HG03342 (cell line): ENCODE data around the gene HMOX1.
A peak's percentile ranks its signal among the peaks of the same experiment; 100 is the strongest.
"Not testable (repeated sequence)": the region's sequence is repeated elsewhere in the genome, so short reads cannot be mapped to it uniquely, and the experiment has no call there.

Experiments
- ATAC-seq: cut with Tn5 transposase; IDR thresholded peaks from one replicate; pipeline ENCODE4 v1.9.1; 2021; ENCODE audit warnings: mild to moderate bottlenecking, moderate library complexity; ENCODE audit not compliant: unreplicated experiment

The HMOX1 gene

GRCh38 chr22:35349704-35350538 lies 31.0 kb upstream of the HMOX1 start:
- ATAC-seq = no peak

DNA sequence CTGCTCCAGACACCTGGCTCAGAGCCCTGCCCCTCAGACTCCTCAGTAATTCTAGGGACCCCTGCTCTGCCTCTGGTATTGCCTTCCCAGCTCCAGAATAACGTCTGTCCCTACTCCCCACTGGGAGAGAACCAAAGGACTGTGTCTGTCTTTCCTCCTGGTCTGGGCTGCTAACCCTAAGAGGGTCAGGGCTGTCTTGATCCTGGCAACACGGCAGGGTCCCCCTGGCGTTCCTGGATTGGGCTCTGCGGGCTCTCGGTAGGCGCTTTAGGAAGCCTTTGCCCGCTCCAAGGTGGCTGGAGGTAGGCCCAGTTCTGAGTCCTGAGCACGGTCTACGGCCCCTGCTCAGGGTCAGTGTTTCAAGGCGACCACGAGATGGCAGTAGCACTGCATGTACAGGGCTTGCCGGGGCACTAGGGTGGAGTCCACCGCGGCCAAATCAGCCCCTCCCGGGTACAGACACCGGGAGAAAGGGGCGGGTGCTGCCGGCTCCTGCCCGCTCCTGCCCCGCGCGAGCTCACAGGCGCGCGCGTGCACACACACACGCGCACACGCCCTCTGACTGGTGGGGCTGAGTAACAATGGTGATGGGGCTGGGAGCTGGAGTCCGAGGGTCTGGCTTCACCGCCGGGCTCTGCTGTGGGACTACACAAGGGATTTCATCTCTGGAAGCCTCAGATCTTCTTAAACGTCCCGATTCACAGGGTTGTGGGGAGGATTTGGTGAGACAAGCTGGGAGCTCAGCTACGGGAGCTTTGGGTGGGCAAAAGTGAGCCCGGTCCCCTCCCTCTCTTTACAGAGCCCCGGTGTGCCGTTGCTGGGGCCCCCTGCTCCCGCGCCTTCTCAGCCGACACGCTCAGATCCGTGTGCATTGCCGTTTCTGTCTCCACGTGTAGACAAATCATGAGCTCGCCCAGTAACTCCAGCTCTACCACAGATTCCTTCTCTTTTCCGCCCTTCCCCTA lies 30.1 kb upstream of the HMOX1 start:
- ATAC-seq = peak; percentile 73

DNA sequence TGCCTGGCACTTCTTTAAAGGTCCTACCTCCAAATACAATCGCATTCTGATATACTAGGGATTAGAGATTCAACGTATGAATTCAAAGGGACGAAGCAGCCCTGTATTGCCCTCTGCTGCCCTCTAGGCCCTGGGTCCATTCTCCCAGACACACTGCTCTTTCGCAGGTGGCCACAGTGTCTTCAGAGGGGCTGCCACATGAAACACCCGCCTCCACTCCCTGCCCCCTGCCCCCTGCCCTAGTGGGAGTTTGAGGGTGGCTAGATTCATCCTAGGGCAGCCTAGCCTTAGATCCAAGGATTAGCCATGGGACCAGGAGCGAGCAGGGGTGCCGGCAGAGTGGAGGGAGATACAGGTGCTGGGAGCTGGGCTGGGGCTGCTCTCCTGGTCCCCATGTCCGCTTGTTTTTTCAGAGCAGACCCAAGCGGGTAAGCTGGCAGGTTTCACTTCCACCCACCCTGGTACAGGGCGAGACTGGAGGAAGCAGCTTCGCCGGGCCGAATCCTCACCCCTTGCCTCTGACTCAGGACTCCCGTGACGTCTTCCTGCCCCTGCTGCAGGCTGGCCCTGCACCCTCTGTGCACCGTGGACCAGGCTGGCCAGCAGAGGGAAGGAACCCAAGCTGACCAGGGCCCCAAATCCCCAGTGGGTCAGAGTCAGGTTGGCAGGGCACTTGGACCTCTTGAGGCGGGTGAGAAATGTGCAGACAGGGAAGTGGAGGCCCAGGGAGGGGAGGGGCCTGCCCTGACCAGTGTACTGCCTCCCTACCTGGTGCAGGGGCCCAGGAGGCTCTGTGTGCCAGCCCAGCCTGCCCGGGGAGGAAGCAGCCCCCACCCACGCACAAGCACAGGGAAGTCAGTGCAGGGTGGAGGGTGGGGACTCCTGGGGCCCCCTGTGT lies 28.4 kb upstream of the HMOX1 start:
- ATAC-seq = no peak

- no peak for ATAC-seq
These were observed 27.6 kb upstream of the HMOX1 start for GRCh38 chr22:35353318-35353717.

DNA sequence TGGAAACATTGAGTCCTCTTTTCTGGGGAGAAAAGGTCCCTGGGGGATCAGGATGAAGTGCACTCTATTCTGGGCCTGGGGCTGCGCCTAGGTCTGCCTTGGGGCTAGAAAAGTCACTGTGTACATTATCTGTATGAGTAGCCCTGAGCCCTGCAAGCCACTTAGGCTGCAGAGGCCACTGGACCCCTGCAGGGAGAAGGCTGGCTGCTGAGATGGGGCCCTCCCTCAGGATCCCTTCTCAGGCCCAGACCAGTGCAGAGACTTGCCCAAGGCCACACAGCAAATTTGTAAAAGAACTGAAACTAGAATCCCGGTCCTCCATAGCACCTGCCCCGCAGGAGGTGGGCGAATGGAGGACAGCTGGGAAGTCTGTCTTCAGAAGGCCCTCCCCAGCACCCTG lies 26.8 kb upstream of the HMOX1 start:
- ATAC-seq = no peak

DNA sequence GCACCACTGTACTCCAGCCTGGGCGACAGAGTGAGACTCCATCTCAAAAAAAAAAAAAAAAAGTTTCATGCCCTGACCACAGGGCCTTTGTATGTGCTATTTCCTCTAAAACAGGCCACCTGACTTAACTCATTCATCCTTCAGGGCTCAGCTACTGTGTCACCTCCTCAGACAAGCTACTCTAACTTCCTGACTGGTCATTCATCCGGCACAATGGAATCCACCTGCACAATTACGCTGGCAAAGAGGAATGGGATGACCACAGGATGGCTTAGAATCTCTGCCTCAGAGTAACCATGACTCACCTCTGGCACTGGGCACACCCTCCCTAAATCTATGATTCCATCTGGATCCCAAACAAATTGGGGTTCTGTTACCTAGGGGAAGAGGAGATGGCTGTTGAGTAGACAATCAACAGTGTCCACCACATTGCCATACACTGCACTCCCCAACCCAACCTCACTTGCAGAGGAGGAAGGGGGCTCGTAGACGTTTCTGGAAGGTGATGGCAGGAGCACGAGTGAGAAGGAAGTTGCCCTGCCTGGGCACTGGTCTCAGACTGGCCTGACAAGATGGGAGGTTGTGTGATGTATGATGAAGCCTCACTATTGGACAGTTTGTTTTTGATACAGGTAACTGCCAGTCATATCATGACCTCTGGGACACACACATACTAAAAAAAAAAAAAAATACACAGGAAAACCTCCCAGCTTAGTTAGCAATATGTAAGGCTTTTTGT lies 22.8 kb upstream of the HMOX1 start:
- ATAC-seq = no peak

DNA sequence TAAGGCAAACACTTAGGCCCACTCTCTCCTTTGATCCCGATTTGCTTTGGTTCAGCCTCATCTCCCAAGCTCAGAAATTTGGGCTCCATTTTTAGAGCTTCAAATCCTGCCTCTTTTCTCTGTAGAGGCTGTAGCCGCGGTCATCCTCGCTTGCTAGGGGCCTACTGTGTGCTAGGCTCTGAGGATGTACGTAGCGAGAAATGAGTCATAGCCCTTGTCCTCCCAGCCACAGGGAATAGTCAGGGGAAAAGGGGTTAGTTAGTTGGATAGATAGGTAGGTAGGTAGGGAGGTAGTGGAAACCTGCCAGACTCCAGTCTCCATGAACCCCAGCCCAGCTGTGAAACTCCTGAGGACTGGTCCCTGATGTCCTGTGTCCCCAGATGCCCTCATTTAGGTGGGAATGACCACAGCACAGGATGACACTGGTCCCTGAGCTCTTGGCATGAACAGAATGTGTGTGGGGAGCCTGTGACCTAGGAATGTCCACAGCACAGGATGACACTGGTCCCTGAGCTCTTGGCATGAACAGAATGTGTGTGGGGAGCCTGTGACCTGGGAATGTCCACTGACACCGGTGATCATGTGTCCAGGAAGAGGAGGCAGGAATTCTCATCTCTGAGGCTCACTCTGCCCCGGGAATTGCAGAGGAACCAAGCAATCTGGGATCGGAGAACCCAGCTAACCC lies 21.4 kb upstream of the HMOX1 start:
- no peak for ATAC-seq

DNA sequence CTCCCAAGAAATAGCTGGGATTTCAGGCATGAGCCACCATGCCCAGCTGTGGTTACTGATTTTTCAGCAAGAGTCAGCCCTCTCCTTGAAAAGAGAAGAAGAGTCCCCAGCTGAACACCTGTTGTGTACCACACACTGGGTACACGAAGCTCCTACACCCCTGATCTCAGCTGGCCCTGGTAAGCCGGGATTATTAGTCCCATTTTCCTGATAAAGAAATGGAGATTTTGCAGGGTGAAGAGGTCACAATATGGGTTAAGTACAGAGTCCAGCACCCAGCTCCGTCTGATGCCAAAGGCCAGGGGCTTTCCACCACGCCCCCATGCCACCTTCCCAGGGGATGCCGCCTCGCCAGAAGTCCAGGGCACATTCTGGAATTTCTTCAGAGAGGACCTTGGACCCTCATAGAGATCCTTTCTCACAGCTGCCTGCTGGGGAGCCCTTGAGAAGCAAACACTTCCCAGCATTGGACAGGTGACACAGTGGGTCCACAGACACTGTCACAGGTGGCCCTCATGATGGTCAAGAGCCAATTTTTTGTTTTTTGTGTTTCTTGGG lies 19.8 kb upstream of the HMOX1 start:
- no peak for ATAC-seq

DNA sequence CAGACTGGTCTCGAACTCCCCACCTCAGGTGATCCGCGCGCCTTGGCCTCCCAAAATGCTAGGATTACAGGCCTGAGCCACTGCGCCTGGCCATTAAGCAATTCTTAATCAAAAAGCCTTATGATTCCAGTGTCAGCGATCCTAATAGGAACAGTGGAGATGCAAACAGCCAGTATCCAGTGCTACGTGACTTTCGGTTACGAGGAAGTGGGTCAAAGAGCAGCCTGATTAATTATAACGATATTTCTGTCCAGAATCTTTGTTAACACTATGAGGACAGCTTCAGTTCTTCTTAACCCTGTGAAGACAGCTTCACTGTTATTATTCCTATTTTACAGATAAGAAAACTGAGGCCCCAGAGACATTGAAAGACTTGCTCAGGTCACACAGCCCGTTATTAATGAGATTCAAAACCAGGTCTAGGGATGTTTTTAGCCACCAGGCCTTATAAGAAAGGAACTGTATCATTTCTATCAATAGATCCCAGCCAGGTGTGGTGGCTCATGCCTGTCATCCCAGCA lies 17.3 kb upstream of the HMOX1 start:
- ATAC-seq = no peak

DNA sequence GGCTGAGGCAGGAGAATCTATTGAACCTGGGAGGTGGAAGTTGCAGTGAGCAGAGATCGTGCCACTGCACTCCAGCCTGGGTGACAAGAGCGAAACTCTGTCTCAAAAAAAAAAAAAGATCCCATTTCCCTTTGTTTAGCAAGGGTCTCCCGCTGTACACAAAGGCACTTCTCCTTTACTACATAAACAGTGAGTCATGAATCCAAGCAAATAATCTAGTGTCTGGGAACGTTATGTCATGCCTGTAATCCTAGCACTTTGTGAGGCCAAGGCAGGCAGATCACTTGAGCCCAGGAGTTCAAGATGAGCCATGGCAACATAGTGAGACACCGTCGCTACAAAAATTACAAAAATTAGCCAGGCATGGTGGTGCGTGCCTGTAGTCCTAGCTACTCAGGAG lies 16.7 kb upstream of the HMOX1 start:
- ATAC-seq = not testable (repeated sequence)

DNA sequence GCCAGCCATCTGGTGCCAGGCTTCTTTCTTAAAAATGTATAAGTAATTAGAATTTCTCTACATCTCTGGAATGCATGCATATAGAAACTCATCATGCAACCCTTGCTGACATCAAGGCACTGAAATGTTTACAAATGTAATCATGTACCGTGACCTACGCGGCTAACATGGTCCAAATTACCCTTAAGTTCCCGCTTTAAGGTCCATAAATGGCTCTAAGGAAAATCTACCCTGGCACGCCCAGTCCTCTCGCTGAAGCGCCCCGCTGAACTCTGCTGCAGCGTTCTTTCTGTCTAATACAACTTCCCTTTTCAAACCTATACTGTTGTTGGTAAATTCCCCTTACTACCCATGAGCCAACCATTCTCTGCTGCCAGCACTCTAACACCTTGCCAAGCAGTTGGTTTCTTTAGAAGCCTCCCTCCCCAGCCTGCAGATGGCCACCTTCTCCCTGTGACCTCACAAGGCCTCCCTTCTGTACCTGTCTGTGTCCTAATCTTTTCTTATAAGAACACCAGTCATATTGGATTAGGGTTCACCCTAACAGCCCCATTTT lies 13.5 kb upstream of the HMOX1 start:
- ATAC-seq = no peak

DNA sequence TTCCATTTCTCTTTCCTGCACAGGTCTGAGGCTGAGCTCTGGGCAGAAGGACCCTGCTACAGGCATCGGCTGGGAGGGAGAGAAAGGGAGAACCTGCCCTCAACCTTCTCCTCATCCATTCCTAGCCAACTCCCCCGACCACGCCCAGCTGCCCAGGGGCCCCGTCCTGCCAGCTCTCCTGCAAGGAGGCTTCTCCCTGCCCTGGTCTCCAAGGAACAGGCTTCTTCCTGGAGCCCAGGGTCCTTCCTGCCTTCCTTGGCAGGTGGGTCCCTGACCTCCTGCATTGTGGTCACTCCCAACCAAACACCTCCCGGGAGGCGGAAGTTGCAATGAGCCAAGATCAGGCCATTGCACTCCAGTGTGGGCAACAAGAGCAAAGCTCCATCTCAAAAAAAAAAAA lies 12.5 kb upstream of the HMOX1 start:
- ATAC-seq = no peak

DNA sequence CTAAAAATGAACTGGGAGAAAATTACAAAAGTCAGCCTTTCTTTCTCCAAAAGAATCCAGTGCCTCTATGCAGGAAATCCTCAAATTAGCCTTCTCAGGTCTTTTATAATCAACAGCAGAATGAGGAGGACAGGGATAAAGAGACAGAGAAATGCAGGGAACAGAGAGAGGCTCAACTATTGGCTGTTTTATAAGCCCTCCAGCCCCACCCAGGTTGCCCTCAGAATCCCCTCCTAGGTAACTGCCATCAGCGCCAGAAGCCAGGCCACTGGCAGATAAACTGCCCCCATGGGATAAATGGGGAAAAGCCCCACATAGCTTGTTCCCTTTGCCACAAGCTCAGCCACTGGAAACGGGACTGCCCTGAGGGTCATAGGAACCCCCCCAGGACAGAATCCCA lies 10.9 kb upstream of the HMOX1 start:
- ATAC-seq = no peak

DNA sequence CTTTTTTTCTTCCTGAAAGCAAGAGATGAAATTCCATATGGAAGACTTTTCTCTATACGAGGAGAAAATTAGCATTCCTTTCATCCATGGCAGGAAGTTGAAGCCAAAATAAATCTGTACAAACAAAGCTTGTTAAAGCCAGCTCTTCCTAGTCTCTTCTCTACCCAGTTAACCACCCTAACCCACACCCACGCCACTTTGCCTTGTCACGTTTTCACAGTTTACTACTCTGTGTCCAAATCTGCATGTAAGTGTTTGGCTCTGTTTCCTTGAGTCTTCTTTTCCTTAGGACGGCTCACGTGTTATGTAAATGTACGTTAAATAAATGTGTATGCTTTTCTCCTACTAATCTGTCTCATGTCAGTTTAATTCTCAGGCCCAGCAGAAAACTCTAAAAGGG lies 7.1 kb upstream of the HMOX1 start:
- no peak for ATAC-seq

- ATAC-seq = no peak
These were observed 5.9 kb upstream of the HMOX1 start for GRCh38 chr22:35375031-35375430.

DNA sequence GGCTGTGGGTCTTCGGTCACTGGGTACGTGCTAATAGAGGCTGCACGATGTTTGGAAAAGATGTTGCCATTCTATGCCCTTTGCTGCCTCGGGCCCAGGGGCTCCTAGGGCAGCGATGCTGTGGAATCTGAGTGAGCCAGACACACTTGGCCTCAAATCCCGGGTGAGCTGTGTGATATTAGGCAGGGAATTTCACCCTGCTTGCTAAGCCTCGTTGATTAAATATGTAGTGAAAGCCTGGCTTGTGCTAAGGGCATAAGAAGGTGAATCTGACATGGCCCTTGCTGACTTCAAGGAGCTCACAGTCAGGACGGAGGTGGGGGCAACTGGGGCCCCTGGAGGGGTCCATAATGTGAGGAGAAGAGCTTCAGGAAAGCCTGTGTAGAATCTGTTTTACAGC lies 5.4 kb upstream of the HMOX1 start:
- no peak for ATAC-seq

DNA sequence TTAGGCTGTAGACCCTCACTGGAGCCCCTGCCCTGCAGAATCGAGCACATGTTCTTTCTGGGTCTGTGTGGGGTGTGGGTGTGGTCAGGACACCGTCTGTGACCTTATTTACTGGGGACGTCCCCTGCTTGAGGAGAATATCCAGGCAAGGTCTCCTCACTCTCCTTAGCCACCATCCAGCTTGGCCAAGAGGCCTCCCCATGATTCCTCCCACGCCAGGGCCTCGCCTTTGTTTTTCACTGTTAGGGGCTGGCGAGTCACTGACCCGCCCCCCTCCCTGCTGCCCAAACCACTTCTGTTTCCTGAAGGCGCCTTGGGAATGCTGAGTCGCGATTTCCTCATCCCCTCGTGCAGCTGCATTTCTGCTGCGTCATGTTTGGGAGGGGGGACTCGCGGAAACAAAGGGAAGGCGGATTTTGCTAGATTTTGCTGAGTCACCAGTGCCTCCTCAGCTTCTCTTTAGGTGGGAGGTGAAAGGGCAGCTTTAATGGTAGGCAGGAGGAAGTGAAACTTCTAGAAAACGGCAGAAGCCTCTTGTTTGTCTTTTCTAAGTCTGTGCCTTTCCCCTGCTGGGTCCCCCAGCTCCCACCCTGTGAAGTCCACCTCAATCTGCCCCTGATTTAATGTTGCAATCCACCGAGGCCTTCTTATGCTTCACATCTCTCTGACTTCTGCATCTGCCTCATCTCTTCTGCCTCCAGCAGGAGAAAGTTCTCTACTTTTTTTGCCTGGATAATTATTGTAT lies 4.0 kb upstream of the HMOX1 start:
- peak; percentile 64 for ATAC-seq

GRCh38 chr22:35377735-35378134 lies 3.2 kb upstream of the HMOX1 start:
- ATAC-seq = no peak
